Astrocyte (in vitro differentiated cells and primary cell): ENCODE results near the gene GDPD4.

ENCODE experiments used
- CTCF ChIP-seq: IDR thresholded peaks from 2 replicates; pipeline ENCODE4 v1.5.1; 2011; ENCODE audit warnings: low read depth, mild to moderate bottlenecking, inconsistent platforms, low read length, moderate library complexity; ENCODE audit not compliant: insufficient read depth
- EZH2 ChIP-seq: IDR thresholded peaks from 2 replicates; pipeline ENCODE4 v1.6.1; 2012; ENCODE audit warnings: mild to moderate bottlenecking, low read length, inconsistent platforms; ENCODE audit not compliant: insufficient read depth

GRCh38 chr11:77283101-77283500 lies 18.4 kb downstream of the GDPD4 start:
- TF ChIP-seq CTCF (no peak), EZH2 (no peak)
